ENCODE measurements around the gene NOD2. TPM values are rescaled to one million over a fixed set of nuclear protein-coding genes. Genes with fewer than 3 reads are reported as not detected.

Gene NOD2
- total RNA-seq, 1 experiment from 2014 or later = 0.17 TPM

GRCh38 chr16:50761267-50761666 is 67.9 kb downstream of the NOD2 start:
- H3T11ph ChIP-seq (ENCODE audit: low read length) = no peak overlapping the region
- no peak for DNase-seq
- H3K27ac ChIP-seq (ENCODE audit: insufficient read length, low read depth, low read length) = no peak overlapping the region
- H4K20me1 ChIP-seq (ENCODE audit: control insufficient read depth, insufficient read depth, insufficient read length) = no peaks in the 10 kb centered on the region
- no peak overlapping the region for H3K18ac ChIP-seq (ENCODE audit: insufficient read length, low read depth, low read length)
- Mint-ChIP-seq H3K4me3 (no peak overlapping the region), H3K9me3 (peaks cover 0 to 7% of the 10 kb centered on the region in 2 experiments; a peak in 3 of 5 replicates), H3K4me1 (peaks cover 0 to 3% of the 10 kb centered on the region in 2 experiments), H3K27me3 (ENCODE audit: low read depth) (no peaks in the 10 kb centered on the region), H3K27ac (no peak overlapping the region), H3K36me3 (ENCODE audit: insufficient read depth in 1 of 3, low read depth in 3 of 3) (peaks cover 6 to 11% (median 9%) of the 10 kb centered on the region in 3 experiments)
- no peak overlapping the region for H3K23ac ChIP-seq (ENCODE audit: insufficient read length, low read depth, low read length)
- no peaks in the 10 kb centered on the region for H3K27me3 ChIP-seq (ENCODE audit: insufficient read depth, low read length)
- no peaks in the 10 kb centered on the region for H3K4me1 ChIP-seq (ENCODE audit: insufficient read depth, low read length)
- H3K9ac ChIP-seq (ENCODE audit: extremely low read depth, insufficient read length, low read length) = no peak overlapping the region
- no peak overlapping the region for H4K5ac ChIP-seq (ENCODE audit: insufficient read length, low read depth, low read length)
- H2BK120ac ChIP-seq (ENCODE audit: low read depth, low read length, poor library complexity, severe bottlenecking) = no peak overlapping the region
- H2AK5ac ChIP-seq (ENCODE audit: insufficient read length, low read length) = no peak overlapping the region
- no peak overlapping the region for H4K91ac ChIP-seq (ENCODE audit: insufficient read length, low read depth, low read length)
- no peak overlapping the region for H4K8ac ChIP-seq (replicated peaks; ENCODE audit: insufficient read length, low read depth, low read length)
- no peaks in the 10 kb centered on the region for H3K79me1 ChIP-seq (ENCODE audit: insufficient read depth, low read depth, low read length, poor library complexity, severe bottlenecking)
- H3K14ac ChIP-seq (ENCODE audit: insufficient read depth, low read length) = no peak overlapping the region
- H3K23me2 ChIP-seq (ENCODE audit: insufficient read length, low read depth, low read length, poor library complexity, severe bottlenecking) = no peaks in the 10 kb centered on the region
- H2BK12ac ChIP-seq (ENCODE audit: insufficient read length, low read depth, low read length) = no peak overlapping the region
- no peak overlapping the region for H2BK20ac ChIP-seq (ENCODE audit: low read depth, low read length, poor library complexity, severe bottlenecking)
- H2BK5ac ChIP-seq (ENCODE audit: insufficient read length, low read length) = no peak overlapping the region
- TF ChIP-seq CTCF (conservative IDR thresholded peaks at IDR 0.05) = no peak
- no peak overlapping the region for H2AFZ ChIP-seq (ENCODE audit: low read length)
- H2BK15ac ChIP-seq (ENCODE audit: low read depth, low read length) = no peak overlapping the region
- H3K56ac ChIP-seq (ENCODE audit: insufficient read length, low read depth, low read length) = no peak overlapping the region
- no peak overlapping the region for H3K4me2 ChIP-seq (ENCODE audit: insufficient read depth, insufficient read length, low read length)
- no peak overlapping the region for H3K4ac ChIP-seq (ENCODE audit: low read depth, low read length)
- no CpG with 5 or more reads among the region's 1 CpG for WGBS (ENCODE audit: extremely low coverage, insufficient read length, low lambda C conversion rate)
- H3K9me3 ChIP-seq (ENCODE audit: control insufficient read depth, low read depth, low read length) = no peaks in the 10 kb centered on the region
- no peaks in the 10 kb centered on the region for H3K79me2 ChIP-seq (ENCODE audit: insufficient read depth, low read length)

Data from H9 (cell line).